HG02610 (cell line): Measurements from ENCODE around the gene NMT2.
"Not testable (repeated sequence)": the region's sequence is repeated elsewhere in the genome, so short reads cannot be mapped to it uniquely, and the experiment has no call there.

Experiments used
- ATAC-seq: cut with Tn5 transposase; IDR thresholded peaks from one replicate; pipeline ENCODE4 v1.9.1; 2021; ENCODE audit warnings: mild to moderate bottlenecking, moderate library complexity; ENCODE audit not compliant: unreplicated experiment

Gene NMT2

GRCh38 chr10:15168291-15168785, at the start of gene NMT2:
TSS of gene NMT2 (minus strand) at chr10:15168693. CDS start at chr10:15168612, 81 bp downstream.
- ATAC-seq: peak; percentile 85

GRCh38 chr10:15216700-15217099, 48.2 kb upstream of the NMT2 start:
- ATAC-seq: no peak

- ATAC-seq: no peak
These were observed 45.7 kb upstream of the NMT2 start for GRCh38 chr10:15214237-15214636.

GRCh38 chr10:15213461-15213861, 45.0 kb upstream of the NMT2 start:
- no peak for ATAC-seq

- no peak for ATAC-seq
These were observed 43.0 kb upstream of the NMT2 start for GRCh38 chr10:15211464-15211979.

- no peak for ATAC-seq
These were observed 42.0 kb upstream of the NMT2 start for GRCh38 chr10:15210521-15210920.

GRCh38 chr10:15209827-15210509, 41.5 kb upstream of the NMT2 start:
- peak; percentile 61 for ATAC-seq

- ATAC-seq: no peak
These were observed 39.7 kb upstream of the NMT2 start for GRCh38 chr10:15208221-15208620.

- ATAC-seq: not testable (repeated sequence)
These were observed 38.9 kb upstream of the NMT2 start for GRCh38 chr10:15207410-15207809.

GRCh38 chr10:15202639-15203038, 34.1 kb upstream of the NMT2 start:
- ATAC-seq: no peak

GRCh38 chr10:15202301-15202621, 33.8 kb upstream of the NMT2 start:
- ATAC-seq: not testable (repeated sequence)

- no peak for ATAC-seq
These were observed 33.3 kb upstream of the NMT2 start for GRCh38 chr10:15201589-15202300.

- no peak for ATAC-seq
These were observed 32.1 kb upstream of the NMT2 start for GRCh38 chr10:15200626-15201025.

- no peak for ATAC-seq
These were observed 29.4 kb upstream of the NMT2 start for GRCh38 chr10:15197911-15198310.

- no peak for ATAC-seq
These were observed 28.8 kb upstream of the NMT2 start for GRCh38 chr10:15197276-15197675.

- ATAC-seq: no peak
These were observed 27.7 kb upstream of the NMT2 start for GRCh38 chr10:15196021-15196834.

- ATAC-seq: no peak
These were observed 20.8 kb upstream of the NMT2 start for GRCh38 chr10:15189133-15189885.

- ATAC-seq: no peak
These were observed 20.1 kb upstream of the NMT2 start for GRCh38 chr10:15188603-15189002.

- ATAC-seq: no peak
These were observed 15.4 kb upstream of the NMT2 start for GRCh38 chr10:15183689-15184481.
